ENCODE measurements around the gene TMEM238.
"Not testable (repeated sequence)": the region's sequence is repeated elsewhere in the genome, so short reads cannot be mapped to it uniquely, and the experiment has no call there.

TMEM238 gene

GRCh38 chr19:55336101-55336500 lies 48.0 kb downstream of the TMEM238 start:
- no peak for DNase-seq

- no peak for DNase-seq
Observed at GRCh38 chr19:55333870-55334269, 50.2 kb downstream of the TMEM238 start.

- DNase-seq: not testable (repeated sequence)
Observed at GRCh38 chr19:55329791-55330190, 54.3 kb downstream of the TMEM238 start.
